Sigmoid colon (tissue), 4 donors: ENCODE measurements around the gene ITPKA.

Source experiments
- POLR2A ChIP-seq, 2 donors: fragments of 450-650 bp; IDR thresholded peaks; one replicate each; pipeline ENCODE4 v1.6.1; 2016; ENCODE audit warnings: antibody characterized with exemption in 2 of 2, mild to moderate bottlenecking in 2 of 2, moderate library complexity in 2 of 2
- POLR2AphosphoS5 ChIP-seq, 4 donors: sonication (generic); formaldehyde crosslinking; IDR thresholded peaks; one replicate each; pipeline ENCODE4 v1.6.1; 2017; ENCODE audit warnings: antibody characterized with exemption in 4 of 4
- TF ChIP-seq, protein P1 (sequence below), 4 experiments: fragments of 450-650 bp in 3 of 4; fragments of 200-600 bp in 1 of 4; IDR thresholded peaks; one replicate each; pipeline ENCODE4 v1.5.1; 2016 to 2019; ENCODE audit warnings: antibody characterized with exemption in 4 of 4, mild to moderate bottlenecking in 3 of 4, moderate library complexity in 2 of 4

DNA sequence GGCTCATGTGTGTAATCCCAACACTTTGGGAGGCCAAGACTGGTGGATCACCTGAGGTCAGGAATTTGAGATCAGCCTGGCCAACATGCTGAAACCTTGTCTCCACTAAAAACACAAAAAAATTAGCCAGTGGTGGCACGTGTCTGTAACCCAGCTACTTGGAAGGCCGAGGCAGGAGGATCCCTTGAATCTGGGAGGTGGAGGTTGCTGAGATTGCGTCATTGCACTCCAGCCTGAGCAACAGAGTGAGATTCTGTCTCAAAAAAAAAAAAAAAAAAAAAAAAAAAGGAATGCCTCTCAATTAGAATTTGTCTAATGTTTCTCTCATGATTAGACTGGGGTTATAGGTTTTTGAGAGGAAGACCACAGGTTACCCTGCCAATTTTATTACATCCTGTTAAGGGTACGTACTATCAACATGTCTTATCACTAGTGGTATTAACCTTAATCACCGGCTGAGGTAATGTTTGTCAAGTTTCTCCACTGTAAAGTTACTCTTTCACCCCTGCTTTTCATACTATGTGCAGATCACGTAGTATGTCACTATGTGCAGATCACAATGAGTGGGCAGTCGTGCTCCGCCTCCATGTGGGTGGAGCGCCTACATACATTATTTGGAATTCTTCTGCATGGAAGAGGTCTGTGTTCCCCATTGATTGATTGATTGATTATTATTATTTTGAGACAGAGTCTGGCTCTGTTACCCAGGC lies 56.5 kb downstream of the ITPKA start:
- no peak for TF ChIP-seq POLR2AphosphoS5 (IDR thresholded peaks at IDR 0.05)
- TF ChIP-seq POLR2A (IDR thresholded peaks at IDR 0.05) = no peak
- TF ChIP-seq, protein P1, sequence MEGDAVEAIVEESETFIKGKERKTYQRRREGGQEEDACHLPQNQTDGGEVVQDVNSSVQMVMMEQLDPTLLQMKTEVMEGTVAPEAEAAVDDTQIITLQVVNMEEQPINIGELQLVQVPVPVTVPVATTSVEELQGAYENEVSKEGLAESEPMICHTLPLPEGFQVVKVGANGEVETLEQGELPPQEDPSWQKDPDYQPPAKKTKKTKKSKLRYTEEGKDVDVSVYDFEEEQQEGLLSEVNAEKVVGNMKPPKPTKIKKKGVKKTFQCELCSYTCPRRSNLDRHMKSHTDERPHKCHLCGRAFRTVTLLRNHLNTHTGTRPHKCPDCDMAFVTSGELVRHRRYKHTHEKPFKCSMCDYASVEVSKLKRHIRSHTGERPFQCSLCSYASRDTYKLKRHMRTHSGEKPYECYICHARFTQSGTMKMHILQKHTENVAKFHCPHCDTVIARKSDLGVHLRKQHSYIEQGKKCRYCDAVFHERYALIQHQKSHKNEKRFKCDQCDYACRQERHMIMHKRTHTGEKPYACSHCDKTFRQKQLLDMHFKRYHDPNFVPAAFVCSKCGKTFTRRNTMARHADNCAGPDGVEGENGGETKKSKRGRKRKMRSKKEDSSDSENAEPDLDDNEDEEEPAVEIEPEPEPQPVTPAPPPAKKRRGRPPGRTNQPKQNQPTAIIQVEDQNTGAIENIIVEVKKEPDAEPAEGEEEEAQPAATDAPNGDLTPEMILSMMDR (IDR thresholded peaks at IDR 0.05) = no peak
